Measurements from ENCODE around the gene TPM2.

- TF ChIP-seq CTCF (conservative IDR thresholded peaks at IDR 0.05), result peak; percentile 48
- no peak; the same call in 1 of the 2 replicates for TF ChIP-seq ZFX (IDR thresholded peaks at IDR 0.05)
Observed at GRCh38 chr9:35732800-35733541, 43.2 kb upstream of the TPM2 start.

Data from C4-2B (cell line).